Body of pancreas (tissue), 4 donors: ENCODE results near the gene ARID1B.

ENCODE experiments used
- POLR2A ChIP-seq, 3 donors: fragments of 450-650 bp; IDR thresholded peaks; one replicate each; pipeline ENCODE4 v1.6.1; 2016; ENCODE audit warnings: antibody characterized with exemption in 3 of 3, mild to moderate bottlenecking in 2 of 3
- TF ChIP-seq, protein P1 (sequence below), 7 experiments: fragments of 450-650 bp in 4 of 7; fragments of 200-600 bp in 3 of 7; sonication (generic) in 3 of 7; IDR thresholded peaks; one replicate each; pipeline ENCODE4 v1.5.1; 2016 to 2019; ENCODE audit warnings: antibody characterized with exemption in 7 of 7

DNA sequence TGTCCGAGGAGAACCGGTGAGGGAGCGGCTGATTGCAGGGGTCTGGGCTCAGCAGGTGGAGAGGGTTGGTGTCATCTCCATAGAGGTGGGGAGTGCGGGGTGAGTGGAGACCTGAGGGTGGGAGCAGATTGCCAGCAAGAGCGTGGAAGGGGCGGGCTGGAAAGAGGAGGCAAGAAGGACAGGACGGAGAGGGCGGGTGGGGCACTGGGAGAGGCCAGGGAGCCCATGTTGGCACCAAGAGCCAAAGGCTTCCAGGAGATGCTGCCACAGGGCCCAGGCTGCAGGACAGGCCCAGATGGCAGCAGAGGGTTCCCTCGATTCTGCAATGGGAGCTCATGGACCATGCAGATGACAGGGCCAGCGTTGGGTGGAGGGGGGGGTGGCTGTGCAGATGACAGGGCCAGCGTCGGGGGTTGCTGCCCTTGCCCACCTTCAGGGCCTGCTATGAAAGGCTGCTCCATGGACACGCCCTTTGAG, 440.8 kb downstream of the ARID1B start:
- TF ChIP-seq, protein P1, sequence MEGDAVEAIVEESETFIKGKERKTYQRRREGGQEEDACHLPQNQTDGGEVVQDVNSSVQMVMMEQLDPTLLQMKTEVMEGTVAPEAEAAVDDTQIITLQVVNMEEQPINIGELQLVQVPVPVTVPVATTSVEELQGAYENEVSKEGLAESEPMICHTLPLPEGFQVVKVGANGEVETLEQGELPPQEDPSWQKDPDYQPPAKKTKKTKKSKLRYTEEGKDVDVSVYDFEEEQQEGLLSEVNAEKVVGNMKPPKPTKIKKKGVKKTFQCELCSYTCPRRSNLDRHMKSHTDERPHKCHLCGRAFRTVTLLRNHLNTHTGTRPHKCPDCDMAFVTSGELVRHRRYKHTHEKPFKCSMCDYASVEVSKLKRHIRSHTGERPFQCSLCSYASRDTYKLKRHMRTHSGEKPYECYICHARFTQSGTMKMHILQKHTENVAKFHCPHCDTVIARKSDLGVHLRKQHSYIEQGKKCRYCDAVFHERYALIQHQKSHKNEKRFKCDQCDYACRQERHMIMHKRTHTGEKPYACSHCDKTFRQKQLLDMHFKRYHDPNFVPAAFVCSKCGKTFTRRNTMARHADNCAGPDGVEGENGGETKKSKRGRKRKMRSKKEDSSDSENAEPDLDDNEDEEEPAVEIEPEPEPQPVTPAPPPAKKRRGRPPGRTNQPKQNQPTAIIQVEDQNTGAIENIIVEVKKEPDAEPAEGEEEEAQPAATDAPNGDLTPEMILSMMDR (IDR thresholded peaks at IDR 0.05) = no peak
- TF ChIP-seq POLR2A (IDR thresholded peaks at IDR 0.05) = no peak
